HG03460 (cell line): ENCODE results near the gene KCNK3.

Source experiments
- ATAC-seq: cut with Tn5 transposase; IDR thresholded peaks from one replicate; pipeline ENCODE4 v1.9.1; 2021; ENCODE audit not compliant: unreplicated experiment

Gene KCNK3

GRCh38 chr2:26711457-26712161 is 19.1 kb downstream of the KCNK3 start:
- no peak for ATAC-seq

DNA sequence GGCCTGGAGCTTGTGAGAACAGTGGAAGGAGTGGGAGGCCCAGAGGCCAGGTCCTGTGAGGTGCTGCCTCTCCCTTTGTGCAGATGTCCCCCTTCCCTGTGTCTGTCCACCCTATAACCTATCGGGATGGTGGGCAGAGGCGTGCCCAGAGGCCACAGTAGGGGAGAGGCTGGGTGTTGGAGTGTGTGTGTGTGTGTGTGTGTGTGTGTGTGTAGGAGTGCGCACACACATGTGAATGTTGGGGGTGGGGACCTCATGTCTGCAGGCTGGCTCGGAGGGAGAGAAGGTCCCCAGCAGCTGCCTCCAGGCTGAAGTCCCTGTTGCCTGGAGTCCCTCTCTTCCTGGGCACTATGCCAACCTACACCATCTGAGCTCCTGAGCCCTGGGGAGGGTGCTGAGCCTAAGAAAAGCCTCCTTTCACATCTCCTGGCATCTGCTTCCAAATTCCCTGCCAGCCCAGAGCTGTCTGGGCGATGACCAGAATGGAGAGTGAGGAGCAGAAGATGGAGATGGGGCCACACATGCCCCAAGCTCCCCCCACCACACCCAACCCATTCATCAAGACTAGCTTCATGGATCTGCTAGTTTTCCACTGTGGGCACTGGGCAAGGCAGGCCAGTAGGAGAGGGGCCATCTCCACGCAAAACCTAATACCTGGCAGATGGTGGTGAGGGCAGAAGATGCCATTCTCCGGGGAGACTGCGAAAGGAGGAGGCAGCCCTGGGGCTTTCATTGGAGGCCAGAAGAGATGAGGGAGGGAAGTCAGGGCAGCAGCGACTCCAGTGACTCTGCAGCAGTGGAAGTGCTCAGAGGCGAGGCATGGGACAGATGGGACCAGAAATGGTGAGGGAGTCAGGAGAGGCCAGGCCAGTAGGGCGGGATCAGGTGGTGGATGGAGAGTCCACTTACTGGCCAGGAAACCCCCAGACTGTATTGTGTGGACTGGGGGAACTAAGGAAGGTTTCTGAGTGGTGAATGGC is 20.3 kb downstream of the KCNK3 start:
- no peak for ATAC-seq

DNA sequence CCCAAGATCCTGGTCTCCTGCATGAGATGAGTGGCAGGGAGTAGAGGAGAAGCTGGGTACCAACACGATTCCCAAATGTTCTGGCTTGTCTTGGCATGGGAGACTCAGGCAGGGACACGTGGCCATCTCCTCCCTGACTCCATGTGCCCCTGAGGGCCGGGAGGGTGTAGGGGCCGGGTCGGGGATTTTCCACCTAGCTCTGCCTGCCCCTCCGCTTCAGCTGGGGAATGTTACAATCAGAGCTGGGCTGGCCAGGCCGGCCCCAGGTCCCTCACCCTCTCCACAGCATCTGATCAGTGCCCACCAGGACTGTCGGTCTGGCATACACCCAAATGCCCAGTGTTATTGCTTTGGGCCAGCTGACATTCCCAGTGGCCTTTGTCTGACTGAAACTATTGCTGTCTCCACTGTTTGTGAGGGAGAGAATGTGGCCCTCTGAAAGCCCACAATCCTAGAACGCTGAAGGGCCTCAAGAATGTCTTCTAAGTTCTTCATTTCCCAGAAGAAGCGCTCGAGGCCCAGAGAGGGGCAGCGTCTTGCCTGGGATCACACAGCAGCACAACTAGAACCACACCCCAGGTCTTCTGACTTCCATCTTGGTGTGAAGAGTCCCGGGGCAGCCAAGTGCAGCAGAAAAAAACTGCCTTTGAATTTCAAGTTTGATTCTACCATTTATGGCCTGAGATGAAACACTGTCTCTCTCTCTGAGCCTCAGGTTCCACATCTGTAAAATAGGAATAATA is 23.2 kb downstream of the KCNK3 start:
- ATAC-seq: no peak

GRCh38 chr2:26716340-26716739 is 23.8 kb downstream of the KCNK3 start:
- no peak for ATAC-seq

DNA sequence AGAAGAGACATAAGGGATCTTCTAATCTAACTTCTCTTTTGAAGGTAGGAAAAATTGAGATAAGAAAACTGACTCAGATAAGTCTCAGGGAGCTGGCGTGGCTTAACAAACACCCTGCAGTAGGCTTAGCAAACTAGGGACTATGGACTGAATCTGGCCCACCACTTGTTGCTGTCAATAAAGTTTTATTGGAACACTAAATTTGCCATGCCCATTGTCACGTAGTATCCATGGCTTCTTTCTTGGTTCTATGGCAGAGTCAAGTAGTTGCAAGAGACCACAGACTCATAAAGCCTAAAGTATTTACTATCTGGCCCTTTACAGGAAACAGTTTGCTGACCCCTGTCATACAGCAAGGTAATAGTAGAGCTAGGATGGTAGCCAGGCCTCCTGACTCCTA is 24.2 kb downstream of the KCNK3 start:
- no peak for ATAC-seq

- no peak for ATAC-seq
Observed at GRCh38 chr2:26717362-26717761, 24.8 kb downstream of the KCNK3 start.

DNA sequence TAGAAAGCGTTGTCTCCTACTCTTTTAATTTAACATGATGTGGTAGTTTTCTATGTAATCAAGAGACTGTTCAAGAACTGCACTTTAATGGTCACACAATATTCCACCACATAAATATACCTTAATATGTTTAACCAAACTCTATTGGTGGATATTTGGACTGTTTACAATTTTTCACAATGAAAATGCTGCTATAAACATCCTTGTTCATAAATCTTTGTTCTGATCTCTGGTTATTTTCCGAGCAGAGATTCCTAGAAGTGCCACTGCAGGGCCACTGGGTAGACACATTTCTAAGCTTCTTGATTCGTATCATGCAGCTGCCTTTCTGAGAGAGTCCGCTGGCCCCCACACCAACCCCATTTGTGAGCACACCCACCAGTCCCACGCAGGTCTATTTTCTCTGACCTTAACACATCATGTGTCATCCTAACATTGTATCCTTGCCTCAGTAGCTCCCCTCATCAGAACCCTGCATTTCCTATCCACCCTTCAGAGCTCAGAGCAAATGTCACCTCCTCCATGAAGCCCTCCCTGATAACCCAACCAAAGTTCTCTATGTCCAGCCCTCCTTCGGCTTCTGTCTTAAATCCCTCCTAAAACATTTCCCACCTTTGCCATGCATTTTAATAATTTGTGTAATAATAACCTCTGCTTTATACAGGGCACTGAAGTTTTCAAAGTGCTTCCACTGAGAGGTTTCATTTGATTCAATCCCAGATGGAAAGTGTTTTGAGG is 26.6 kb downstream of the KCNK3 start:
- no peak for ATAC-seq

DNA sequence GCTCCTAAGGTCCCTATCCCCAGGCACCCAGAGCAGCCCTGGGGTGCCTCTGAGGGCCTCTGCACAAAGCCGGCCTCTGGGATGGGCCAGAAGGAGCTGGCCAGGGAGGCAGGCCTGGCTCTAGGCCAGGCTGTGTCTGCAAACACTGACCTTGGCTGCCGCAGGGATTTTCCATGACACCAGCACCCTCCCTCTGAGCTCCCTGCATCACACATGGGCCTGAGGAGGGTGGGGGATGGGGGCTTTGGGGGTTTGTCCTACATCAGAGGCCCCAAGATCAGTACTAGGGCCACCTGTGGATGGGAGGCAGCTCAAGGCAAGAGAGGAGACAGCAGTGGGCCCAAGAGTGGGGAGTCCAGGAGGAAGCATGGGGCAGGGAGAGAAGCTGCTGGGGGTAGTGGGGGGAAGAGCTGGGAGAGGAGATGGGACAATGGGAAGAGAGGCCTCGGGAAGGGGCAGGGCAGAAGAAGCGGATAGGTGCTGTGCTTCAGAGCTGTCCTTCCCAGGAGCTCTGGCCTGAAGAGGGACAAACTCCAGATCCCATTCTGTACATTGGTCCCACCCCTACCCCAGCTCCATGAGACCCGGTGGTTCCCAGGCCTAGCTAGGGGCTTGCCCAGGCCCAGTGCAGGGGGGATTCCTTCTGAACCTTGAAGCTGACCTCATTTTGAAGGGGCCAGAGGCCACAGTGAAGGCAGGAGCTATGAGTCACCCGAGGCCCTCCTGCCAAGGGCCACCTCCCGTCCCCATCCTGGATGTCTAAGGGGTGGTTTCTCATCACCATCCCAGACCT is 28.0 kb downstream of the KCNK3 start:
- ATAC-seq: no peak

GRCh38 chr2:26721115-26722032 is 28.9 kb downstream of the KCNK3 start:
- ATAC-seq: no peak

DNA sequence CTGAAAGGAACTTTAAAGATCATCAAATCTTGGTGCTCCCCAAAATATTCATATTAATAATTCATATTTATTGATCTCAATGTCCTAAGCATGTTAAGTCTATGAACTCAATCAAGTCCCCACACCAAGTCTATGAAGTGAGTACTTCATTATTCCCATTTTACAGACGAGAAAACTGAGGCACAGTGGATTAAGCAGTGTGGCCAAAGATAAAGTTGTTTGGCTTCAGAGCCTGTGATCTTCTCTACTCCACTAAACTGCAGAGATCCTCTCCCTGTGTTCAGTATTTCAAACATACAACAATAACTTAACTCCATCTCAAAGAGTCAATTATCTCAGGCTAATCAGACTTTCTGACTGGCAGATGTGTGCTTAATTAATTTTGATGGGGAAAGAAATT is 29.8 kb downstream of the KCNK3 start:
- ATAC-seq: no peak

- no peak for ATAC-seq
Observed at GRCh38 chr2:26722911-26723310, 30.4 kb downstream of the KCNK3 start.

GRCh38 chr2:26723475-26723874 is 31.0 kb downstream of the KCNK3 start:
- ATAC-seq: no peak

GRCh38 chr2:26723991-26724750 is 31.6 kb downstream of the KCNK3 start:
- ATAC-seq: no peak

GRCh38 chr2:26724784-26725520 is 32.4 kb downstream of the KCNK3 start:
- ATAC-seq: no peak

GRCh38 chr2:26725521-26725820 is 32.9 kb downstream of the KCNK3 start:
- no peak for ATAC-seq

DNA sequence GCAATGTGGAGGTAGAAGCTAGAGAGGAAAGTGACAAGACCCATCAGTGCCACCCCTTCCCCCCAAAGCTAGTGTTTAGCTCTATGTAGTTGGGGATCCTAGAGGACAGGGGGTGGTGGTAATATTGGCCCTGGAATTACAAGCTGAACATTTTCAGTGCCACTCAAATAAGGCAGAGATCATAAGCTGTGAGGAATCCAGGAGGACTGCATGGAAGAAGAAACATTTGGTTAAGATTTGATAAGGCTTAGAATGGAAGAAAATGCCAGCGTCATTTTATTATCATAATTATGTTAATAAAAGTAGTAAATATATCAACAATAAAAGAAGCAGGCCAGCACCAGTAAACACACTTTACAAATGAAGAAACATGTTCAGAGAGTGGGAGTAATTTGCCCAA is 33.7 kb downstream of the KCNK3 start:
- ATAC-seq: no peak

DNA sequence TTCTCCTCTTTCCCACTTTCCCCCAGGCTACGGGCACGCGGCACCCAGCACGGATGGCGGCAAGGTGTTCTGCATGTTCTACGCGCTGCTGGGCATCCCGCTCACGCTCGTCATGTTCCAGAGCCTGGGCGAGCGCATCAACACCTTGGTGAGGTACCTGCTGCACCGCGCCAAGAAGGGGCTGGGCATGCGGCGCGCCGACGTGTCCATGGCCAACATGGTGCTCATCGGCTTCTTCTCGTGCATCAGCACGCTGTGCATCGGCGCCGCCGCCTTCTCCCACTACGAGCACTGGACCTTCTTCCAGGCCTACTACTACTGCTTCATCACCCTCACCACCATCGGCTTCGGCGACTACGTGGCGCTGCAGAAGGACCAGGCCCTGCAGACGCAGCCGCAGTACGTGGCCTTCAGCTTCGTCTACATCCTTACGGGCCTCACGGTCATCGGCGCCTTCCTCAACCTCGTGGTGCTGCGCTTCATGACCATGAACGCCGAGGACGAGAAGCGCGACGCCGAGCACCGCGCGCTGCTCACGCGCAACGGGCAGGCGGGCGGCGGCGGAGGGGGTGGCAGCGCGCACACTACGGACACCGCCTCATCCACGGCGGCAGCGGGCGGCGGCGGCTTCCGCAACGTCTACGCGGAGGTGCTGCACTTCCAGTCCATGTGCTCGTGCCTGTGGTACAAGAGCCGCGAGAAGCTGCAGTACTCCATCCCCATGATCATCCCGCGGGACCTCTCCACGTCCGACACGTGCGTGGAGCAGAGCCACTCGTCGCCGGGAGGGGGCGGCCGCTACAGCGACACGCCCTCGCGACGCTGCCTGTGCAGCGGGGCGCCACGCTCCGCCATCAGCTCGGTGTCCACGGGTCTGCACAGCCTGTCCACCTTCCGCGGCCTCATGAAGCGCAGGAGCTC is 35.4 kb downstream of the KCNK3 start:
- no peak for ATAC-seq
